Testis (tissue), 3 donors: ENCODE results near the gene TRIM15. TPM values are rescaled to one million over a fixed set of nuclear protein-coding genes. Genes with fewer than 3 reads are reported as not detected.

Experiments
- DNase-seq: peaks from one replicate; pipeline ENCODE4 v3.0.0-alpha.2; 2019
- H3K27ac ChIP-seq, 2 donors: fragments of 200-600 bp; sonication (generic); one replicate each; pipeline ENCODE4 v1.5.1; 2019
- H3K27me3 ChIP-seq: fragments of 200-600 bp; sonication (generic); one replicate; pipeline ENCODE4 v1.5.1; 2019
- H3K36me3 ChIP-seq: fragments of 200-600 bp; sonication (generic); one replicate; pipeline ENCODE4 v1.5.1; 2017; ENCODE audit warnings: low read depth; ENCODE audit errors: missing control alignments
- H3K4me1 ChIP-seq: fragments of 200-600 bp; sonication (generic); one replicate; pipeline ENCODE4 v1.5.1; 2019
- H3K4me3 ChIP-seq, 2 donors: fragments of 200-600 bp; sonication (generic); one replicate each; pipeline ENCODE4 v1.5.1; 2017 to 2019
- H3K9me3 ChIP-seq: fragments of 200-600 bp; sonication (generic); one replicate; pipeline ENCODE4 v1.5.1; 2017
- CTCF ChIP-seq, 3 experiments: fragments of 450-650 bp in 2 of 3; fragments of 200-600 bp in 1 of 3; sonication (generic) in 1 of 3; IDR thresholded peaks; one replicate each; pipeline ENCODE4 v1.5.1; 2016 to 2019; ENCODE audit warnings: antibody characterized with exemption in 3 of 3, mild to moderate bottlenecking in 2 of 3, moderate library complexity in 1 of 3
- POLR2A ChIP-seq: fragments of 450-650 bp; IDR thresholded peaks from one replicate; pipeline ENCODE4 v1.6.1; 2017; ENCODE audit warnings: antibody characterized with exemption, mild to moderate bottlenecking, moderate library complexity
- WGBS, 2 donors: methylation state at CpG; one replicate each; pipeline ENCODE4 v1.1.5; 2018; 5-methylcytosine and 5-hydroxymethylcytosine counted together
- intact Hi-C: fragments of 100-400 bp; cut with DNase I; formaldehyde crosslinking; loops from one replicate; pipeline ENCODE4 v1.15.1; 2023; ENCODE audit warnings: low total_unique reads
- polyA plus RNA-seq: library from polyadenylated mRNA; stranded (reverse); fragments of 350-450 nt; fragmentation: Illumina TruSeq; extraction: RNeasy Lipid Tissue Mini Kit (QIAGEN cat#74804); gene quantifications from one replicate; pipeline ENCODE4 v1.2.3, GENCODE V29; 2014; ENCODE audit warnings: low read depth, low replicate concordance; ENCODE audit not compliant: insufficient read depth
- total RNA-seq, 2 donors: library from RNA; depleted of rRNA; stranded (reverse); fragments of >200 nt; gene quantifications; one replicate each; pipeline ENCODE4 v1.2.3, GENCODE V29; 2016

The TRIM15 gene
- total and polyA plus RNA-seq, 3 donors from 2014 or later, result 0.25 to 1.1 TPM; not detected in 1

DNA sequence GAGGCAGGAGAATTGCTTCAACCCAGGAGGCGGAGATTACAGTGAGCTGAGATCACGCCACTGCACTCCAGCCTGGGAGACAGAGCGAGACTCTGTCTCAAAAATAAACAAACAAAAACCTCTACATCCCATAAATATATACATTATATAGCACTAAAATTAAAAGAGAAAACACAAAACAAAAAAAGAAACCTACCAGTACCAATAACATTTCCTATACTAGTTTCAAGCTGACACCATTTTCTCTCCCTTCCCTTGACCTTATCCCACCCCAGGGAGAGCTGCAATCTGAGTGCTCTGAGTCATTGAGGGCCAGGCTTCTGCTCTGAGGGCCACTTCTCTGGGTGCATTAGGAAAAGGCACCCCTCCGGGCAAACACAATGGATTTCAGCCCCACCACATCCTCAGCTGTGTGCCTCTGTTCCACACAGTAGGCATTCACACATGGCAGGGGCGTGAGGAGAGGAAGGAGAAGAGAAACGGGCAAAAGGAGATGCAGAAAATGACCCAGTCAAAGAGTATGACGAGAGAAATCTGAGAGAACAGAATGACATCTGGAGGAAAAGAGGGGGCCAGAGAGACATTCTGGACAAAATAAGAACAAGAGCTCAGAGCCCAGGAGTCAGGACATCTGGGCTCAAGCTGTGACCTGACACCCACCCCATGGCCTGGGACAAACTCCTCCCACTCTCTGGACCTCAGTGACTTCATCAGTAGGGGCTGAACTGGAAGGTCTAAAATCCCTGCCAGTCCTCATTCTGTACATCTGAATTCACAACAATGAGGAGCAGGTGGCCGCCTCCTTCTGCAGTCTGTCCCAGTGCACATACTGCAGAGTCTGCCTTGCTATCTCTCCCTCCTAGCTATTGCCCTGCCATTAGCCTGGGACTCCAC, 31.7 kb downstream of the TRIM15 start:
- H3K4me3 ChIP-seq, result no peak overlapping the region
- intact Hi-C loops, result no loop called here
- DNase-seq, result no peak
- H3K27ac ChIP-seq, result no peak overlapping the region
- TF ChIP-seq POLR2A (no peak), CTCF (IDR thresholded peaks at IDR 0.05) (no peak)
- H3K4me1 ChIP-seq, result no peaks in the 10 kb centered on the region
- 92 to 93% methylated on average over 7 to 8 of the region's 8 CpGs for WGBS, 2 donors
- no peaks in the 10 kb centered on the region for H3K27me3 ChIP-seq
- H3K36me3 ChIP-seq, result no peaks in the 10 kb centered on the region
- no peaks in the 10 kb centered on the region for H3K9me3 ChIP-seq

DNA sequence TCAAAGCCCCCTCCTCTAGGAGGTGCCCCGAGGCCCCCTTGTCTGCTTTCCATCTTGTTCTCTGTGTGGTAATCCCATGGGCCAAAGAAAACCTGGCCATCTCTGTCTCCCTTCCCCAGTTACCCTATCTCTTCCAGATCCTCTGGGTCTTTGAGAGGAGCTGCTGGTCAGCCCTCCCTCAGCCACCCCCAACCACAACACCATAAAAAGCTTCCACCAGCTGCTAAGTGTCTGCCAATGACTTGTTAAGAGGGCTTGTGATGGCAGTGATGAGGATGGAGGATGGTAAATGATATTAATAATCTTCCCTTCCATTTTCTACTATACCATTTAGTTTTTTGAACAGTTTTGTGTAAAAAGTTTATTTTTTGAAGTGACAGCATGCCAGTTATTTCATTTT, 32.6 kb downstream of the TRIM15 start:
- intact Hi-C loops, result no loop called here
- Histone ChIP-seq H3K9me3 (no peaks in the 10 kb centered on the region), H3K36me3 (no peaks in the 10 kb centered on the region), H3K27me3 (no peaks in the 10 kb centered on the region), H3K4me3 (no peak overlapping the region), H3K27ac (no peak overlapping the region), H3K4me1 (no peaks in the 10 kb centered on the region)
- TF ChIP-seq POLR2A, result no peak
- TF ChIP-seq CTCF (IDR thresholded peaks at IDR 0.05), result no peak
- 96 to 100% methylated on average over 1 of the region's 1 CpG for WGBS, 2 donors
- no peak for DNase-seq

GRCh38 chr6:30196376-30196775, 33.0 kb downstream of the TRIM15 start:
- Histone ChIP-seq H3K4me3 (no peak overlapping the region), H3K27ac (no peak overlapping the region), H3K4me1 (no peaks in the 10 kb centered on the region), H3K27me3 (no peaks in the 10 kb centered on the region), H3K9me3 (no peaks in the 10 kb centered on the region), H3K36me3 (no peaks in the 10 kb centered on the region)
- intact Hi-C loops, result no loop called here
- DNase-seq, result no peak
- WGBS, 2 donors, result 88 to 96% methylated on average over 9 to 12 of the region's 12 CpGs
- TF ChIP-seq POLR2A (no peak), CTCF (IDR thresholded peaks at IDR 0.05) (no peak)

GRCh38 chr6:30198166-30199084, 35.1 kb downstream of the TRIM15 start:
- Histone ChIP-seq H3K4me1 (no peaks in the 10 kb centered on the region), H3K9me3 (no peaks in the 10 kb centered on the region), H3K4me3 (no peak overlapping the region), H3K27ac (no peak overlapping the region), H3K27me3 (no peaks in the 10 kb centered on the region), H3K36me3 (no peaks in the 10 kb centered on the region)
- DNase-seq, result no peak
- intact Hi-C loops, result no loop called here
- TF ChIP-seq POLR2A (no peak), CTCF (IDR thresholded peaks at IDR 0.05) (no peak)
- WGBS, 2 donors, result 93 to 96% methylated on average over 34 of the region's 34 CpGs
